ENCODE results near the gene REV1.

GRCh38 chr2:99471654-99472599 lies 17.9 kb downstream of the REV1 start:
- TF ChIP-seq, protein P1, sequence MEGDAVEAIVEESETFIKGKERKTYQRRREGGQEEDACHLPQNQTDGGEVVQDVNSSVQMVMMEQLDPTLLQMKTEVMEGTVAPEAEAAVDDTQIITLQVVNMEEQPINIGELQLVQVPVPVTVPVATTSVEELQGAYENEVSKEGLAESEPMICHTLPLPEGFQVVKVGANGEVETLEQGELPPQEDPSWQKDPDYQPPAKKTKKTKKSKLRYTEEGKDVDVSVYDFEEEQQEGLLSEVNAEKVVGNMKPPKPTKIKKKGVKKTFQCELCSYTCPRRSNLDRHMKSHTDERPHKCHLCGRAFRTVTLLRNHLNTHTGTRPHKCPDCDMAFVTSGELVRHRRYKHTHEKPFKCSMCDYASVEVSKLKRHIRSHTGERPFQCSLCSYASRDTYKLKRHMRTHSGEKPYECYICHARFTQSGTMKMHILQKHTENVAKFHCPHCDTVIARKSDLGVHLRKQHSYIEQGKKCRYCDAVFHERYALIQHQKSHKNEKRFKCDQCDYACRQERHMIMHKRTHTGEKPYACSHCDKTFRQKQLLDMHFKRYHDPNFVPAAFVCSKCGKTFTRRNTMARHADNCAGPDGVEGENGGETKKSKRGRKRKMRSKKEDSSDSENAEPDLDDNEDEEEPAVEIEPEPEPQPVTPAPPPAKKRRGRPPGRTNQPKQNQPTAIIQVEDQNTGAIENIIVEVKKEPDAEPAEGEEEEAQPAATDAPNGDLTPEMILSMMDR (IDR thresholded peaks at IDR 0.05), result no peak
- no peak for TF ChIP-seq EZH2phosphoT487 (IDR thresholded peaks at IDR 0.05)
- TF ChIP-seq EZH2 (IDR thresholded peaks at IDR 0.05), result no peak
